Heart left ventricle (tissue), 16 donors: ENCODE results near the gene TMEM176B. TPM values are rescaled to one million over a fixed set of nuclear protein-coding genes. Genes with fewer than 3 reads are reported as not detected.

Experiments used
- ATAC-seq, 4 donors: fragments of 200-7000 bp; cut with Tn5 transposase; one replicate each; pipeline ENCODE4 v1.9.1; 2020 to 2022; ENCODE audit warnings: moderate library complexity in 4 of 4, mild to moderate bottlenecking in 3 of 4, moderate number of reproducible peaks in 1 of 4
- DNase-seq, 5 donors: peaks; one replicate each; pipeline ENCODE4 v3.0.0-alpha.2; 2020
- H3K27ac ChIP-seq, 12 donors: fragments of 200-600 bp; sonication (generic) in 4 of 12; one replicate each; pipeline versions ENCODE4 v1.5.0 to v1.8.0; 2016 to 2022; ENCODE audit warnings: mild to moderate bottlenecking in 2 of 12
- H3K27me3 ChIP-seq, 9 donors: fragments of 200-600 bp; sonication (generic) in 2 of 9; one replicate each; pipeline versions ENCODE4 v1.5.1 to v1.8.0; 2016 to 2022; ENCODE audit warnings: mild to moderate bottlenecking in 3 of 9
- H3K36me3 ChIP-seq, 9 donors: fragments of 200-600 bp; sonication (generic) in 2 of 9; one replicate each; pipeline versions ENCODE4 v1.5.0 to v1.8.0; 2018 to 2022; ENCODE audit warnings: mild to moderate bottlenecking in 2 of 9
- H3K4me1 ChIP-seq, 12 donors: fragments of 200-600 bp; sonication (generic) in 4 of 12; one replicate each; pipeline versions ENCODE4 v1.5.0 to v1.8.0; 2016 to 2022; ENCODE audit warnings: mild to moderate bottlenecking in 3 of 12
- H3K4me3 ChIP-seq, 12 donors: fragments of 200-600 bp; sonication (generic) in 4 of 12; one replicate each; pipeline versions ENCODE4 v1.5.0 to v1.8.0; 2017 to 2022; ENCODE audit warnings: mild to moderate bottlenecking in 9 of 12, moderate library complexity in 4 of 12
- H3K9me3 ChIP-seq, 12 donors: fragments of 200-600 bp; sonication (generic) in 4 of 12; one replicate each; pipeline versions ENCODE4 v1.5.0 to v1.8.0; 2016 to 2022; ENCODE audit warnings: mild to moderate bottlenecking in 1 of 12
- CTCF ChIP-seq, 12 donors: fragments of 200-600 bp; sonication (generic) in 4 of 12; IDR thresholded peaks; one replicate each; pipeline versions ENCODE4 v1.5.0 to v1.8.0; 2018 to 2022; ENCODE audit warnings: antibody characterized with exemption in 12 of 12, mild to moderate bottlenecking in 5 of 12
- POLR2A ChIP-seq, 2 donors: fragments of 450-650 bp; IDR thresholded peaks; one replicate each; pipeline ENCODE4 v1.6.1; 2017; ENCODE audit warnings: antibody characterized with exemption in 2 of 2, mild to moderate bottlenecking in 2 of 2, moderate library complexity in 2 of 2
- WGBS, 4 donors: extraction: QIAGEN DNeasy Blood & Tissue Kit in 2 of 4; methylation state at CpG; one replicate each; pipeline versions ENCODE4 v1.1.5 to v1.1.7; 2013 to 2018; 5-methylcytosine and 5-hydroxymethylcytosine counted together
- intact Hi-C, 10 donors: fragments of 100-400 bp; cut with DNase I; formaldehyde crosslinking; loops; one replicate each; pipeline versions ENCODE4 v1.11.1 to v1.14.2; 2022
- polyA plus RNA-seq, 2 donors: library from polyadenylated mRNA; stranded (reverse); fragments of 200-250 nt; gene quantifications; one replicate each; pipeline ENCODE4 v1.2.3, GENCODE V29; 2013
- total RNA-seq, 9 donors: library from RNA; depleted of rRNA in 2 of 9; stranded (reverse); fragments of >200 nt in 2 of 9; fragmentation: NEBNext Ultra II Directional in 3 of 9; extraction: Animal tissue kit (Norgen Biotek cat#: 25700) in 3 of 9; gene quantifications; one replicate each; pipeline versions ENCODE4 v1.1.0 to v1.2.4, GENCODE V29; 2016 to 2023
- donor health status: ischemic (EF 13 %, LVEDD 7.1; RV severe dilation, severe dysfunction).
- donor health status: healthy with polysubstance abuse.
- donor health status: DM: no; HTN: yes; CAD: no.
- donor health status: DM: no; HTN: no; CAD: no.
- donor health status: ischemic (EF 25% LVEDD 6.9; RV normal size, moderate dysfunction).
- donor health status: ischemic (EF 25% LVEDD 5.7; RV mildly dilated, moderate dysfunction).
- donor health status: healthy.
- donor health status: DM: yes; HTN: yes; CAD: no.
- donor health status: ischemic (EF 35%, LVEDD 5.7; RV mildly dilated, moderate dysfunction).
- donor health status: nonischemic (EF 11% LVEDD 7.7; RV severe dilation, severe dysfunction).
- donor health status: DM: yes; HTN: yes; CAD: no.
- donor health status: PGD.
- donor health status: ischemic (EF 29% LVEDD 5.4; RV normal size, mild dysfunction).
- donor health status: nonischemic (EF 23%, LVEDD 6.1; RV moderate dilation, normal function).

The TMEM176B gene
- total and polyA plus RNA-seq, 11 donors, result 18.9 to 137 (median 84.3) TPM

- intact Hi-C loops, result loop anchor here in 9 of 10 donors (2.0 to 10.0 kb wide), 5 partner anchors 124 to 471 kb away; partner anchors contain the start of genes GIMAP6 (in 2 of the 9) and REPIN1 (in 1 of the 9)
- H3K27ac ChIP-seq, result peak overlapping the region; percentile 60 to 90 (median 74)
- H3K27me3 ChIP-seq, result no peaks in the 10 kb centered on the region
- no peak overlapping the region for H3K4me3 ChIP-seq
- no peak for ATAC-seq
- 62 to 95% (median 74%) methylated on average over 3 of the region's 3 CpGs for WGBS, 4 donors
- H3K36me3 ChIP-seq, result no peaks in the 10 kb centered on the region
- H3K9me3 ChIP-seq, result peaks cover 0 to 2% (median 0%) of the 10 kb centered on the region in 12 donors
- TF ChIP-seq CTCF (IDR thresholded peaks at IDR 0.05) (no peak), POLR2A (IDR thresholded peaks at IDR 0.05) (no peak)
- DNase-seq, result no peak
- peaks cover 0 to 53% (median 40%) of the 10 kb centered on the region in 12 donors for H3K4me1 ChIP-seq
These were observed 44.0 kb downstream of the TMEM176B start for GRCh38 chr7:150756166-150756565.

- WGBS, 4 donors, result 49 to 72% (median 65%) methylated on average over 4 of the region's 4 CpGs
- Histone ChIP-seq H3K4me1 (peaks cover 0 to 59% (median 41%) of the 10 kb centered on the region in 12 donors), H3K27ac (peak overlapping the region; percentile 60 to 90 (median 74)), H3K27me3 (no peaks in the 10 kb centered on the region), H3K4me3 (no peak overlapping the region), H3K9me3 (no peaks in the 10 kb centered on the region), H3K36me3 (no peaks in the 10 kb centered on the region)
- TF ChIP-seq POLR2A (IDR thresholded peaks at IDR 0.05), result no peak
- TF ChIP-seq CTCF (IDR thresholded peaks at IDR 0.05), result no peak
- ATAC-seq, result peak; percentile 15 to 71 (median 40)
- intact Hi-C loops, result loop anchor here (2.0 to 10.0 kb wide), 9 partner anchors 15 to 471 kb away; partner anchors contain the start of genes GIMAP6 (in 2 of the 10), GIMAP7 (in 1 of the 10), GIMAP8 (in 1 of the 10) and REPIN1 (in 1 of the 10)
- peak in 3 of 5 donors; percentile 49 to 65 (median 56) for DNase-seq
These were observed 44.6 kb downstream of the TMEM176B start for GRCh38 chr7:150755473-150756099.

- intact Hi-C loops, result loop anchor here in 7 of 10 donors (1.0 to 10.0 kb wide), 11 partner anchors 14 to 470 kb away; partner anchors contain the start of genes GIMAP6 (in 3 of the 7), GIMAP8 (in 2 of the 7), GIMAP7 (in 1 of the 7) and REPIN1 (in 1 of the 7)
- H3K27me3 ChIP-seq, result no peaks in the 10 kb centered on the region
- H3K4me1 ChIP-seq, result peaks cover 0 to 61% (median 41%) of the 10 kb centered on the region in 12 donors
- H3K27ac ChIP-seq, result peak overlapping the region; percentile 60 to 90 (median 74)
- H3K4me3 ChIP-seq, result no peak overlapping the region
- H3K9me3 ChIP-seq, result no peaks in the 10 kb centered on the region
- no peaks in the 10 kb centered on the region for H3K36me3 ChIP-seq
- no peak for DNase-seq
- no peak for ATAC-seq
- no peak for TF ChIP-seq CTCF (IDR thresholded peaks at IDR 0.05)
- TF ChIP-seq POLR2A (IDR thresholded peaks at IDR 0.05), result no peak
These were observed 45.2 kb downstream of the TMEM176B start for GRCh38 chr7:150754951-150755350.
